ENCODE data around the gene TMEM168.

The TMEM168 gene

GRCh38 chr7:112763996-112764395, 26.2 kb downstream of the TMEM168 start:
- no peak overlapping the region for H3K4me3 ChIP-seq (replicated peaks in 1 of 2; ENCODE audit: low read depth in 2 of 2, low read length in 2 of 2)
- no peak for TF ChIP-seq CTCF (IDR thresholded peaks at IDR 0.05; ENCODE audit: low read depth, low read length)
- no peak for DNase-seq (ENCODE audit: low read depth in 2 of 2)

- H3K4me3 ChIP-seq (replicated peaks in 1 of 2; ENCODE audit: low read depth in 2 of 2, low read length in 2 of 2): no peak overlapping the region
- DNase-seq (ENCODE audit: low read depth in 2 of 2): no peak
- TF ChIP-seq CTCF (IDR thresholded peaks at IDR 0.05; ENCODE audit: low read depth, low read length): no peak
Observed at GRCh38 chr7:112763298-112763697, 26.9 kb downstream of the TMEM168 start.

GRCh38 chr7:112759905-112760304, 30.3 kb downstream of the TMEM168 start:
- H3K4me3 ChIP-seq (replicated peaks in 1 of 2; ENCODE audit: low read depth in 2 of 2, low read length in 2 of 2): no peak overlapping the region
- TF ChIP-seq CTCF (IDR thresholded peaks at IDR 0.05; ENCODE audit: low read depth, low read length): no peak
- peak in 1 of 2 donors; percentile 72 for DNase-seq (ENCODE audit: low read depth in 2 of 2)

- DNase-seq (ENCODE audit: low read depth in 2 of 2): no peak
- no peak for TF ChIP-seq CTCF (IDR thresholded peaks at IDR 0.05; ENCODE audit: low read depth, low read length)
- no peak overlapping the region for H3K4me3 ChIP-seq (replicated peaks in 1 of 2; ENCODE audit: low read depth in 2 of 2, low read length in 2 of 2)
Observed at GRCh38 chr7:112757337-112757736, 32.9 kb downstream of the TMEM168 start.

GRCh38 chr7:112753298-112753697, 36.9 kb downstream of the TMEM168 start:
- TF ChIP-seq CTCF (IDR thresholded peaks at IDR 0.05; ENCODE audit: low read depth, low read length): no peak
- no peak for DNase-seq (ENCODE audit: low read depth in 2 of 2)
- H3K4me3 ChIP-seq (replicated peaks in 1 of 2; ENCODE audit: low read depth in 2 of 2, low read length in 2 of 2): no peak overlapping the region

GRCh38 chr7:112752576-112752975, 37.6 kb downstream of the TMEM168 start:
- H3K4me3 ChIP-seq (replicated peaks in 1 of 2; ENCODE audit: low read depth in 2 of 2, low read length in 2 of 2): no peak overlapping the region
- TF ChIP-seq CTCF (IDR thresholded peaks at IDR 0.05; ENCODE audit: low read depth, low read length): no peak
- DNase-seq (ENCODE audit: low read depth in 2 of 2): peak in 1 of 2 donors; percentile 7

GRCh38 chr7:112749775-112750174, 40.4 kb downstream of the TMEM168 start:
- no peak overlapping the region for H3K4me3 ChIP-seq (replicated peaks in 1 of 2; ENCODE audit: low read depth in 2 of 2, low read length in 2 of 2)
- TF ChIP-seq CTCF (IDR thresholded peaks at IDR 0.05; ENCODE audit: low read depth, low read length): no peak
- DNase-seq (ENCODE audit: low read depth in 2 of 2): no peak
